ENCODE results near the gene IQCH.

IQCH gene

DNA sequence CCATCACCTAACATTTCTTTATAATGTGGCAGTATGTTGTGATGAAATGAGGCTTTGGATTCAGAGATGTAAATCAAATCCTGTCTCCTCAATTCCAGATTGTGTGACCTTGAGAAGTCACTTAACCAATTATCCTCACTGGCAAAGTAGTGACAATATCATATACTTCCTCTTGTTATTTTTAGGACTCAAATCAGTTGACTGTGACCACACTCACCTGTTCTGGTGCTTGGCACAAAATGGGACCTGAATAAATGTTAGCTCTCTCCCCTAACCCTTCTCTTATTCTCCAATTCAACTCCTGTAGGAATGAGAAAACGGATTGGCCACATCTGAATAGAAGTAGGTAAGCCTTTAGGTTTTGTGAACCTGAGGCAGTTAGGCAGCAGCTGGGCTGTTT lies 42.1 kb downstream of the IQCH start:
- TF ChIP-seq, protein P1, sequence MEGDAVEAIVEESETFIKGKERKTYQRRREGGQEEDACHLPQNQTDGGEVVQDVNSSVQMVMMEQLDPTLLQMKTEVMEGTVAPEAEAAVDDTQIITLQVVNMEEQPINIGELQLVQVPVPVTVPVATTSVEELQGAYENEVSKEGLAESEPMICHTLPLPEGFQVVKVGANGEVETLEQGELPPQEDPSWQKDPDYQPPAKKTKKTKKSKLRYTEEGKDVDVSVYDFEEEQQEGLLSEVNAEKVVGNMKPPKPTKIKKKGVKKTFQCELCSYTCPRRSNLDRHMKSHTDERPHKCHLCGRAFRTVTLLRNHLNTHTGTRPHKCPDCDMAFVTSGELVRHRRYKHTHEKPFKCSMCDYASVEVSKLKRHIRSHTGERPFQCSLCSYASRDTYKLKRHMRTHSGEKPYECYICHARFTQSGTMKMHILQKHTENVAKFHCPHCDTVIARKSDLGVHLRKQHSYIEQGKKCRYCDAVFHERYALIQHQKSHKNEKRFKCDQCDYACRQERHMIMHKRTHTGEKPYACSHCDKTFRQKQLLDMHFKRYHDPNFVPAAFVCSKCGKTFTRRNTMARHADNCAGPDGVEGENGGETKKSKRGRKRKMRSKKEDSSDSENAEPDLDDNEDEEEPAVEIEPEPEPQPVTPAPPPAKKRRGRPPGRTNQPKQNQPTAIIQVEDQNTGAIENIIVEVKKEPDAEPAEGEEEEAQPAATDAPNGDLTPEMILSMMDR (IDR thresholded peaks at IDR 0.05; ENCODE audit: borderline replicate concordance, control extremely low read depth, extremely low read depth, insufficient read depth, missing control alignments) = no peak
- DNase-seq (ENCODE audit: low spot score) = no peak
- in situ Hi-C loops (cut with MboI; ENCODE audit: low sequenced_read_pairs, unreplicated experiment) = no loop called here

DNA sequence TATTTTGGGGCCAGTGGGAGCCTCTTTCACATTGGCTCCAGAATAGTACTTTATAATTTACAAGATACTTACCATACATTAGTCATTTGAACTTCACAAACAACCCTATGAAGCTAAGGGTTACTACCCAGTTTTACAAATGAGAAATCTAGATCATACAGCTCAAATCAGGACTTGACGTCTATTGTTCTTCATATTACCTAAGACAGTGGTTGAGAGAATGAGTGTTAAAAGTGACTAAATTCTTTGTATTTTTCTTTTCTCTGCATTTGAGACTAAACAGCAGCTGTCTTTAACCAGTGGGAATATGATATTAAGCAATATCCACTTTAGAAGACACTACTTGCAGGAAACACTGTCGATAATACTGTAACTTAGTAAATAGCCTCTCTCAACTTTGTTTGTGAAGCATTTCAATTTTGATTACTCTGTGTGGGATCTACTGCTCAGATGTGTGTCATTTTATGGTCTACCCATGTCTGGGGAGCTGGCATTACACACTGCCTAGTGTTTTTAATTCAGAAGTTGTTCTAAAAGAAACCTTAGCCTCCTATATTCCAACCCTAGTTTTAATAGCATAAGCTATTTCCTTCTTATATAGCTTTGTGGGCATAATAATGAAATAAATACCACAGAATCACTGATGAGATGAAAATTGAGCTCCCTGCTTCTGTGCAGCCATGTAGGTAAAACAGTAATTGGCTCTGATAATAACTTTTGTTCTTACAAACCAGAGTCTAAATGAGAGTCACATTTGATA lies 45.9 kb downstream of the IQCH start:
- DNase-seq (ENCODE audit: low spot score) = no peak
- TF ChIP-seq, protein P1 (IDR thresholded peaks at IDR 0.05; ENCODE audit: borderline replicate concordance, control extremely low read depth, extremely low read depth, insufficient read depth, missing control alignments) = no peak
- in situ Hi-C loops (cut with MboI; ENCODE audit: low sequenced_read_pairs, unreplicated experiment) = loop anchor here (5.0 kb wide), 1 partner anchor 353 kb away; no protein-coding TSS in a partner anchor

DNA sequence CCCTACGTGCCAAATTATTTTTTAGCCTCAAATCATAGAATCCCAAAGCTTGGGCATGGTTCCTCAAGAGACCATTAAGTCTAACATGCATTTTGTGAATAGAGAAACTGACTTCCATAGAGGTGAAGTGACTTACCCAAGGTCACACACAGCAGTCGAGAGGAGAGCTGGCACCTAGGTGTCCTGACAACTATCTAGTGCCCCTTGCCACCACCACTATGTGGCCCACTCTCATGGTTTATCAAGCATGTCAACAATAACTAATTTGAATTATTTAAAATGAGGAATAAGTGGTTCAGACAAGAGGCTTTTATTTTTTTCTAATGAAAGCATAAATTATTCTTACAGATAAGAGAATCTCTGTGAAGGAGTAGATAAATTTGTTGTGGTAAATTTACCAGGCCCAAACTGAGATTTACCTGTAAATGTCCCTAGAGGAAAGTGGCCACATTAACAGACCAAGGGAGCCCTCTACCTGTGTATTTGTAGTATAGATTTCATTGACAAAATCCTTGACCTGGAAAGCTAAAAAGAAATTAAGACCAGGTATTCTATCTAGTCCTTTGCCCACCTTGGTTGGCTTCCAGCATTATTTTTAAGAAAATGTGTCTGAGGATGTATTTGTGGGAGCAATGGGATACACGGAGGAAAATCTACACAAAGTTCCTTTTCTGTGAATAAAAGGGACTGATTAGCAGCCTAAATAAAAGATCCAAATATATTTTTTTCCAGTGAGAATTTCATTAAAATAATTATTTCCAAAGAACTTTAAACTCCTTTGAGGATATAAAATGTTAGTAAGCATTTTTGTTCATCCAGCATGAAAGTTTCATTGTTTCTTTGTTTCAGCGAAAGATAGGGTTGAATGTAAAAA lies 49.1 kb downstream of the IQCH start:
- peak; percentile 23 for DNase-seq (ENCODE audit: low spot score)
- in situ Hi-C loops (cut with MboI; ENCODE audit: low sequenced_read_pairs, unreplicated experiment) = loop anchor here (5.0 kb wide), 1 partner anchor 356 kb away; no protein-coding TSS in a partner anchor
- TF ChIP-seq, protein P1 (IDR thresholded peaks at IDR 0.05; ENCODE audit: borderline replicate concordance, control extremely low read depth, extremely low read depth, insufficient read depth, missing control alignments) = peak; percentile 57

DNA sequence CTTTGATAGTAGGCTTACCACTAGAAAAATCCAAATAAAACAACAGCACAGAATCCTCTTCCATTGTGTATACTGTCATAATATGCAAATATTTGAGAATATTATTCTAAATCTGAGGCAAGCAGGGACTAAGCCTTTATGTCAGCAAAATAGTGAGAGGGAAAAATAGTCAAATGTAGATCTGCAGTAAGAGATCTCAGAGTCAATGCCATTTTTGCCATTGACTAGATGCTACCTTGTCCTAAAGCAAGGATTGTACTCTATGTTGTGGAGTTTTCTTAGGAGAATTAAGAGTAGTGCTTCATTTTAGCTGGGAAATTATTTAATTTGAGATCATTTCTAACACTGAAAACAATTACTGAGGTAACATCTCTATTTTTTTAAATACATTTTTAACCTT lies 50.2 kb downstream of the IQCH start:
- no peak for DNase-seq (ENCODE audit: low spot score)
- in situ Hi-C loops (cut with MboI; ENCODE audit: low sequenced_read_pairs, unreplicated experiment) = loop anchor here (5.0 kb wide), 1 partner anchor 357 kb away; no protein-coding TSS in a partner anchor
- TF ChIP-seq, protein P1 (IDR thresholded peaks at IDR 0.05; ENCODE audit: borderline replicate concordance, control extremely low read depth, extremely low read depth, insufficient read depth, missing control alignments) = no peak

DNA sequence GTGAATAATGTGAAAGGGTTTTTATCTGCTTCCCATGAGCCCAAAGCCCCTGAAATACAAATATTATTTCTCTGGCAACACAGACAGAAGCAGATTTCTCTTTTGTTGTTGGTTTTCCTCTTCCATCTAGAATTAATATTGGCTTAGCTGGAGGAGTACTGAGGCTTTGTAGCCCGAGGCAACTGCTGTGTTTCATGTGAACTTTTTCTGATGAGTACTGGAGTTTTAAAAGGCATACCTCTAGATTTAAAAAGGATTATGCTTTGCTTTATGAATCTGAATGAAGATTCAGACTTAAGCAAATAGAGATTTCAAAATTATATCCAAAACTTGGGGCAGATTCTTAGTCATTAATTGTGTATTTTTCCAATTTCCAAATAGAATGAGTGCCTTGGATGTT lies 50.9 kb downstream of the IQCH start:
- in situ Hi-C loops (cut with MboI; ENCODE audit: low sequenced_read_pairs, unreplicated experiment) = no loop called here
- TF ChIP-seq, protein P1 (IDR thresholded peaks at IDR 0.05; ENCODE audit: borderline replicate concordance, control extremely low read depth, extremely low read depth, insufficient read depth, missing control alignments) = no peak
- DNase-seq (ENCODE audit: low spot score) = no peak

DNA sequence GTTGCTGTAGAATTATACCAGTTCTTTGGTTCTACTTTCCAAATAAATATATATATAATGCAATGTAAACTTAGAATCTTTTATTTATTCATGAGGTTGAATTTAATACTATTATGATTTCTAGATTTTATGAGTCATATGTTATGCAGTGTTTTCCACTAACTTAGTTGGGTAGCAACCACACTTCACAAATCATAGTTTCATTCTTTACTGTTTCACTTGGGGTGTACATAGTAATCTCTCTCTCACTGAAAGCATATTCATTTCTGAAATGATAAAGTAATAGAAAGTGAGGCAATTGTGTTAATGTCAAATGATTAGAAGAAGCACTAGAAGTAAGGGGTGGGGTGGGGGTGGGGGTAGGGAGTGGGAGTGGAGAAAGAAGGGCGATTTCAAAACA lies 52.6 kb downstream of the IQCH start:
- in situ Hi-C loops (cut with MboI; ENCODE audit: low sequenced_read_pairs, unreplicated experiment) = no loop called here
- no peak for DNase-seq (ENCODE audit: low spot score)

More for the DNA sequence above, 52.6 kb downstream of the IQCH start:
- TF ChIP-seq, protein P1 (IDR thresholded peaks at IDR 0.05; ENCODE audit: borderline replicate concordance, control extremely low read depth, extremely low read depth, insufficient read depth, missing control alignments) = no peak

All from GM13976 (cell line).